RWPE1 (cell line): Measurements from ENCODE around the gene RHPN2.
"Not testable (repeated sequence)": the region's sequence is repeated elsewhere in the genome, so short reads cannot be mapped to it uniquely, and the experiment has no call there.

Experiments used
- CTCF ChIA-PET: fragments of 350-600 bp; sonication (Branson Sonifier 250); formaldehyde crosslinking; extraction: SDS; loops from one replicate; lab custom pipeline; 2021; lab: Yijun Ruan, JAX
- POLR2A ChIA-PET: fragments of 400-600 bp; formaldehyde crosslinking; extraction: SDS; loops from one replicate; lab custom pipeline; 2020; ENCODE audit warnings: antibody characterized with exemption; ENCODE audit not compliant: low non-redundant PET; lab: Yijun Ruan, JAX
- DNase-seq: peaks from one replicate; pipeline ENCODE4 v3.0.0; 2012; ENCODE audit warnings: low spot score
- H3K27ac ChIP-seq: fragments of 450-650 bp; 2 replicates; pipeline ENCODE4 v1.5.1; 2017
- CTCF ChIP-seq: fragments of 450-650 bp; conservative IDR thresholded peaks from 2 replicates; pipeline ENCODE4 v1.5.1; 2017; ENCODE audit warnings: low read depth, mild to moderate bottlenecking

The RHPN2 gene

GRCh38 chr19:32976223-32976805 lies 88.4 kb downstream of the RHPN2 start:
- CTCF ChIA-PET, result interaction anchor here (0.6 to 2.0 kb wide), 11 partner anchors 22 to 1393 kb away, joined by 3 to 9 read pairs (median 3); no protein-coding TSS in a partner anchor
- peak; percentile 81 for TF ChIP-seq CTCF
- no peak overlapping the region for H3K27ac ChIP-seq
- peak; percentile 41 for DNase-seq
- POLR2A ChIA-PET, result no interaction called here

GRCh38 chr19:32971715-32972540 lies 92.8 kb downstream of the RHPN2 start, which contains the start of the genes CEP89 and FAAP24:
TSS of gene CEP89 (minus strand) at chr19:32971958. CDS start at chr19:32971874, 84 bp downstream.
TSS of gene FAAP24 (plus strand) at chr19:32972242. CDS start at chr19:32973197, 955 bp downstream.
- peak; percentile 100 for DNase-seq
- H3K27ac ChIP-seq, result peak within 1 kb of the TSS; percentile 61
- ChIA-PET CTCF (interaction anchor here (0.6 kb wide), 1 partner anchor 19 kb away, joined by 6 read pairs; no protein-coding TSS in a partner anchor), POLR2A (interaction anchor here (0.6 kb wide), 1 partner anchor 598 kb away, joined by 3 read pairs; no protein-coding TSS in a partner anchor)
- no peak for TF ChIP-seq CTCF

DNA sequence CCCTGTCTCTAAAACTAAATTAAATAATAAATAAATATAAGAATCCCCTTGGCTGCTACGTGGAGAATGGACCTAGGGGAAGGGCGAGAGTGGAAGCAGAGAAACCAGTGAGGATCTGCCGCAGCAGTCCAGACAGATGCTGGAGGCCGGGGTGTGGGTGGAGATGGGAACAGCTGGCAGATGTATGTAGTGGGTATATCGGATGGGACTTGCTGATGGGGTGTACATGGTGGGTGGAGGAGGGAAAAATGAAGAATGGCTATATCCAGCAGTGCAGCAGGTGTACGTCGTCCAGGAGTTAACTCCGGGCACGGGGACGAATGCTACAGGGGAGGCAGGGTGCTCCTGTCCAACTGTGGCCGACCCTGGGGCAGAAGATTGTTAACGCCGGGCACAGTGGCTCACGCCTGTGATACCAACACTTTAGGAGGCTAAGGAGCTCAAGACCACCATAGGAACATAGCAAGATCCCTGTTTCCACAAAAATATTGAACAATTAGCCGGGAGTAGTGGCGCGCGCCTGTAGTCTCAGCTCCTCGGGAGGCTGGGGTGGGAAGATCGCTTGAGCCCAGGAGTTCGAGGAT lies 93.6 kb downstream of the RHPN2 start:
- CTCF ChIA-PET, result interaction anchor here (0.6 kb wide), 1 partner anchor 19 kb away, joined by 6 read pairs; no protein-coding TSS in a partner anchor

GRCh38 chr19:32969549-32969948 lies 95.1 kb downstream of the RHPN2 start:
- ChIA-PET POLR2A (no interaction called here), CTCF (interaction anchor here (0.7 kb wide), 1 partner anchor 588 kb away, joined by 4 read pairs; no protein-coding TSS in a partner anchor)
- no peak for TF ChIP-seq CTCF
- peak overlapping the region; percentile 7; the same call in 1 of the 2 replicates for H3K27ac ChIP-seq
- no peak for DNase-seq

More for the DNA sequence above, 93.6 kb downstream of the RHPN2 start:
- no peak for TF ChIP-seq CTCF
- POLR2A ChIA-PET, result no interaction called here
- DNase-seq, result no peak
- H3K27ac ChIP-seq, result peak overlapping the region; percentile 61

GRCh38 chr19:32966750-32967149 lies 97.9 kb downstream of the RHPN2 start:
- no peak for TF ChIP-seq CTCF
- ChIA-PET POLR2A (no interaction called here), CTCF (interaction anchor here (0.6 kb wide), 1 partner anchor 203 kb away, joined by 5 read pairs; no protein-coding TSS in a partner anchor)
- DNase-seq, result no peak
- H3K27ac ChIP-seq, result no peak overlapping the region

GRCh38 chr19:32945260-32945659 lies 119.4 kb downstream of the RHPN2 start:
- no peak for DNase-seq
- POLR2A ChIA-PET, result no interaction called here

DNA sequence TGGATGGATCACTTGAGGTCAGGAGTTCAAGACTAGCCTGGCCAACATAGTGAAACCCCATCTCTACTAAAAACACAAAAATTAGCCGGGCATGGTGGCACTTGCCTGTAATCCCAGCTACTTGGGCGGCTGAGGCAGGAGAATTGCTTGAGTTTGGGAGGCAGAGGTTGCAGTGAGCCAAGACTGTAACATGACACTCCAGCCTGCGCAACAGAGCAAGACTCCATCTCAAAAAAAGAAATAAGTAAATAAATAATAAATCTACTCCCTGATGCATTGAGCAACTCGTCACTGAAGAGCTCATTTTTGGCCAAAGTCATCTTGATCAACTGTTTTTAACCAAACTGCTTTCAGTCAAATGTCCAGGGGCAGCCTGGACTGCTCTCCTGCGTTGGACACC lies 123.4 kb downstream of the RHPN2 start:
- H3K27ac ChIP-seq, POLR2A ChIA-PET, DNase-seq, CTCF ChIA-PET: not testable (repeated sequence)

More at GRCh38 chr19:32945260-32945659, 119.4 kb downstream of the RHPN2 start:
- TF ChIP-seq CTCF, result no peak
- H3K27ac ChIP-seq, result no peak overlapping the region
- CTCF ChIA-PET, result no interaction called here
